Mesendoderm (in vitro differentiated cells): Measurements from ENCODE around the gene GPR27.

Experiments
- DNase-seq: peaks from one replicate; pipeline ENCODE4 v3.0.0; 2013
- H2AK5ac ChIP-seq: 2 replicates; pipeline ENCODE4 v1.6.1; 2013; ENCODE audit warnings: low read length, inconsistent platforms
- H2BK120ac ChIP-seq: 2 replicates; pipeline ENCODE4 v1.6.1; 2013; ENCODE audit warnings: low read depth, mild to moderate bottlenecking, low read length, moderate library complexity, mixed read lengths
- H2BK15ac ChIP-seq: replicated peaks from 2 replicates; pipeline ENCODE4 v1.6.1; 2013; ENCODE audit warnings: low read depth, mild to moderate bottlenecking, moderate library complexity
- H2BK5ac ChIP-seq: 2 replicates; pipeline ENCODE4 v1.6.1; 2013; ENCODE audit warnings: low read length, inconsistent platforms
- H3K18ac ChIP-seq: 2 replicates; pipeline ENCODE4 v1.6.1; 2013; ENCODE audit warnings: mild to moderate bottlenecking, low read length, mixed read lengths
- H3K23ac ChIP-seq: one replicate; pipeline ENCODE4 v1.6.1; 2013; ENCODE audit warnings: low read length
- H3K27ac ChIP-seq: 2 replicates; pipeline ENCODE4 v1.5.1; 2013; ENCODE audit warnings: low read depth, mild to moderate bottlenecking, inconsistent platforms, low read length, moderate library complexity
- H3K27me3 ChIP-seq: 2 replicates; pipeline ENCODE4 v1.6.1; 2013; ENCODE audit warnings: low read length, control low read depth, mild to moderate bottlenecking, inconsistent platforms; ENCODE audit not compliant: insufficient read depth, poor library complexity
- H3K36me3 ChIP-seq: 2 replicates; pipeline ENCODE4 v1.6.1; 2013; ENCODE audit warnings: low read length, inconsistent platforms; ENCODE audit not compliant: control insufficient read depth, insufficient read depth
- H3K4ac ChIP-seq: one replicate; pipeline ENCODE4 v1.6.1; 2013; ENCODE audit warnings: low read depth, mild to moderate bottlenecking, low read length, moderate library complexity
- H3K4me1 ChIP-seq: 2 replicates; pipeline ENCODE4 v1.6.1; 2013; ENCODE audit warnings: low read depth, low read length, inconsistent platforms; ENCODE audit not compliant: control insufficient read depth
- H3K4me2 ChIP-seq: 2 replicates; pipeline ENCODE4 v1.6.1; 2013; ENCODE audit warnings: low read length
- H3K4me3 ChIP-seq: 2 replicates; pipeline ENCODE4 v1.5.1; 2013; ENCODE audit warnings: mild to moderate bottlenecking, low read length
- H3K56ac ChIP-seq: one replicate; pipeline ENCODE4 v1.6.1; 2013; ENCODE audit warnings: low read length
- H3K79me1 ChIP-seq: 2 replicates; pipeline ENCODE4 v1.6.1; 2013; ENCODE audit warnings: low read length, inconsistent platforms
- H3K79me2 ChIP-seq: 2 replicates; pipeline ENCODE4 v1.6.1; 2013; ENCODE audit warnings: mild to moderate bottlenecking, low read length; ENCODE audit not compliant: control insufficient read depth, insufficient read depth
- H3K9ac ChIP-seq: 2 replicates; pipeline ENCODE4 v1.6.1; 2013; ENCODE audit warnings: low read length, inconsistent platforms
- H4K5ac ChIP-seq: one replicate; pipeline ENCODE4 v1.6.1; 2013; ENCODE audit warnings: low read length
- H4K8ac ChIP-seq: one replicate; pipeline ENCODE4 v1.6.1; 2013; ENCODE audit warnings: low read depth, mild to moderate bottlenecking, control low read depth, low read length, moderate library complexity
- WGBS: extraction: QIAGEN DNeasy Blood & Tissue Kit; methylation state at CpG from one replicate; pipeline ENCODE4 v1.1.7; 2013; ENCODE audit warnings: low lambda C conversion rate, missing lambda C conversion rate; ENCODE audit not compliant: insufficient coverage; ENCODE audit errors: extremely low coverage; 5-methylcytosine and 5-hydroxymethylcytosine counted together

GPR27 gene

GRCh38 chr3:71721651-71722157 is 32.0 kb upstream of the GPR27 start:
- Histone ChIP-seq H3K27me3 (peaks cover 5% of the 10 kb centered on the region), H3K23ac (no peak overlapping the region), H3K9ac (no peak overlapping the region), H3K79me1 (no peaks in the 10 kb centered on the region), H2BK120ac (no peak overlapping the region), H3K4ac (no peak overlapping the region), H3K18ac (no peak overlapping the region), H3K4me2 (no peak overlapping the region), H3K27ac (no peak overlapping the region), H3K4me1 (peaks cover 4% of the 10 kb centered on the region), H4K8ac (no peak overlapping the region), H3K36me3 (no peaks in the 10 kb centered on the region), H4K5ac (no peak overlapping the region), H3K79me2 (no peaks in the 10 kb centered on the region), H3K56ac (no peak overlapping the region), H2AK5ac (no peak overlapping the region), H2BK5ac (no peak overlapping the region), H3K4me3 (no peak overlapping the region), H2BK15ac (no peak overlapping the region)
- DNase-seq: no peak
- WGBS: no CpG with 5 or more reads among the region's 6 CpGs

GRCh38 chr3:71722693-71723092 is 31.0 kb upstream of the GPR27 start:
- Histone ChIP-seq H4K8ac (no peak overlapping the region), H3K4ac (no peak overlapping the region), H3K4me1 (peaks cover 4% of the 10 kb centered on the region), H3K79me1 (no peaks in the 10 kb centered on the region), H3K36me3 (no peaks in the 10 kb centered on the region), H3K27ac (no peak overlapping the region), H2BK120ac (no peak overlapping the region), H3K23ac (no peak overlapping the region), H3K27me3 (peaks cover 5% of the 10 kb centered on the region), H3K56ac (no peak overlapping the region), H3K4me2 (no peak overlapping the region), H2BK5ac (no peak overlapping the region), H4K5ac (no peak overlapping the region), H3K79me2 (no peaks in the 10 kb centered on the region), H3K9ac (no peak overlapping the region), H2BK15ac (no peak overlapping the region), H3K18ac (no peak overlapping the region), H2AK5ac (no peak overlapping the region), H3K4me3 (no peak overlapping the region)
- no CpG with 5 or more reads among the region's 1 CpG for WGBS
- DNase-seq: no peak

GRCh38 chr3:71723452-71724170 is 30.0 kb upstream of the GPR27 start:
- H2BK15ac ChIP-seq: no peak overlapping the region
- H3K79me2 ChIP-seq: no peaks in the 10 kb centered on the region
- H3K18ac ChIP-seq: no peak overlapping the region
- H2AK5ac ChIP-seq: no peak overlapping the region
- no peak overlapping the region for H3K9ac ChIP-seq
- H4K8ac ChIP-seq: no peak overlapping the region
- H3K4ac ChIP-seq: no peak overlapping the region
- no peak overlapping the region for H3K4me2 ChIP-seq
- H3K56ac ChIP-seq: no peak overlapping the region
- no peaks in the 10 kb centered on the region for H3K79me1 ChIP-seq
- H3K27ac ChIP-seq: no peak overlapping the region
- H3K4me3 ChIP-seq: no peak overlapping the region
- no peak overlapping the region for H2BK120ac ChIP-seq
- no peak overlapping the region for H3K23ac ChIP-seq
- no peak overlapping the region for H2BK5ac ChIP-seq
- no peaks in the 10 kb centered on the region for H3K36me3 ChIP-seq
- peaks cover 4% of the 10 kb centered on the region for H3K4me1 ChIP-seq
- no CpG with 5 or more reads among the region's 6 CpGs for WGBS
- peaks cover 5% of the 10 kb centered on the region for H3K27me3 ChIP-seq
- DNase-seq: no peak
- H4K5ac ChIP-seq: no peak overlapping the region

- H2AK5ac ChIP-seq: no peak overlapping the region
- H3K23ac ChIP-seq: no peak overlapping the region
- no peak overlapping the region for H3K9ac ChIP-seq
- H3K36me3 ChIP-seq: no peaks in the 10 kb centered on the region
- no peak overlapping the region for H3K4me3 ChIP-seq
- H4K8ac ChIP-seq: no peak overlapping the region
- H2BK15ac ChIP-seq: no peak overlapping the region
- DNase-seq: no peak
- H3K18ac ChIP-seq: no peak overlapping the region
- peak overlapping the region; percentile 85 for H3K4me2 ChIP-seq
- H3K79me1 ChIP-seq: no peaks in the 10 kb centered on the region
- H3K4me1 ChIP-seq: peaks cover 4% of the 10 kb centered on the region
- H3K27me3 ChIP-seq: peaks cover 5% of the 10 kb centered on the region
- no peak overlapping the region for H3K56ac ChIP-seq
- H3K27ac ChIP-seq: no peak overlapping the region
- no peak overlapping the region for H4K5ac ChIP-seq
- H3K79me2 ChIP-seq: no peaks in the 10 kb centered on the region
- H2BK120ac ChIP-seq: no peak overlapping the region
- H2BK5ac ChIP-seq: no peak overlapping the region
- no peak overlapping the region for H3K4ac ChIP-seq
Observed at GRCh38 chr3:71724171-71724453, 29.5 kb upstream of the GPR27 start.

- no peak overlapping the region for H3K27ac ChIP-seq
Observed at GRCh38 chr3:71724584-71725270, 28.9 kb upstream of the GPR27 start.

More at GRCh38 chr3:71724584-71725270, 28.9 kb upstream of the GPR27 start:
- H3K56ac ChIP-seq: peak overlapping the region; percentile 91
- no peaks in the 10 kb centered on the region for H3K79me2 ChIP-seq
- H3K23ac ChIP-seq: no peak overlapping the region
- peaks cover 7% of the 10 kb centered on the region for H3K4me1 ChIP-seq
- H3K27me3 ChIP-seq: peaks cover 5% of the 10 kb centered on the region
- no peak overlapping the region for H4K5ac ChIP-seq
- peak overlapping the region; percentile 63 for H3K4ac ChIP-seq
- H3K79me1 ChIP-seq: no peaks in the 10 kb centered on the region
- H2BK5ac ChIP-seq: no peak overlapping the region
- H3K4me3 ChIP-seq: peak overlapping the region; percentile 50
- H2BK15ac ChIP-seq: no peak overlapping the region
- H3K9ac ChIP-seq: peak overlapping the region; percentile 72
- H3K36me3 ChIP-seq: no peaks in the 10 kb centered on the region
- H3K4me2 ChIP-seq: peak overlapping the region; percentile 85
- no peak overlapping the region for H4K8ac ChIP-seq
- no peak overlapping the region for H2AK5ac ChIP-seq
- peak overlapping the region; percentile 88 for H3K18ac ChIP-seq
- no peak overlapping the region for H2BK120ac ChIP-seq
- no CpG with 5 or more reads among the region's 73 CpGs for WGBS
- no peak for DNase-seq
